ENCODE measurements around the gene EPHB1.
"Not testable (repeated sequence)": the region's sequence is repeated elsewhere in the genome, so short reads cannot be mapped to it uniquely, and the experiment has no call there.

Gene EPHB1

GRCh38 chr3:134998855-134999254 is 203.8 kb downstream of the EPHB1 start:
- DNase-seq (ENCODE audit: low read depth), result no peak
- TF ChIP-seq CTCF (IDR thresholded peaks at IDR 0.05; ENCODE audit: low read depth, low read length, missing control alignments), result no peak
- in situ Hi-C loops (cut with HindIII; ENCODE audit: low sequenced_read_pairs), result no loop called here
- no peak overlapping the region for H3K4me3 ChIP-seq (ENCODE audit: low read depth, low read length)

GRCh38 chr3:135000465-135000864 is 205.4 kb downstream of the EPHB1 start:
- no peak overlapping the region for H3K4me3 ChIP-seq (ENCODE audit: low read depth, low read length)
- no peak for TF ChIP-seq CTCF (IDR thresholded peaks at IDR 0.05; ENCODE audit: low read depth, low read length, missing control alignments)
- no peak for DNase-seq (ENCODE audit: low read depth)
- in situ Hi-C loops (cut with HindIII; ENCODE audit: low sequenced_read_pairs), result no loop called here

GRCh38 chr3:135005616-135006015 is 210.6 kb downstream of the EPHB1 start:
- in situ Hi-C loops (cut with HindIII; ENCODE audit: low sequenced_read_pairs); H3K4me3 ChIP-seq (ENCODE audit: low read depth, low read length); DNase-seq (ENCODE audit: low read depth): not testable (repeated sequence)

- in situ Hi-C loops (cut with HindIII; ENCODE audit: low sequenced_read_pairs), result no loop called here
- no peak overlapping the region for H3K4me3 ChIP-seq (ENCODE audit: low read depth, low read length)
- TF ChIP-seq CTCF (IDR thresholded peaks at IDR 0.05; ENCODE audit: low read depth, low read length, missing control alignments), result no peak
- DNase-seq (ENCODE audit: low read depth), result no peak
Observed at GRCh38 chr3:135007607-135008006, 212.5 kb downstream of the EPHB1 start.

GRCh38 chr3:135008326-135008725 is 213.3 kb downstream of the EPHB1 start:
- DNase-seq (ENCODE audit: low read depth), result no peak
- in situ Hi-C loops (cut with HindIII; ENCODE audit: low sequenced_read_pairs), result no loop called here
- H3K4me3 ChIP-seq (ENCODE audit: low read depth, low read length), result no peak overlapping the region
- TF ChIP-seq CTCF (IDR thresholded peaks at IDR 0.05; ENCODE audit: low read depth, low read length, missing control alignments), result no peak

GRCh38 chr3:135009014-135009413 is 214.0 kb downstream of the EPHB1 start:
- no peak for TF ChIP-seq CTCF (IDR thresholded peaks at IDR 0.05; ENCODE audit: low read depth, low read length, missing control alignments)
- no peak for DNase-seq (ENCODE audit: low read depth)
- no peak overlapping the region for H3K4me3 ChIP-seq (ENCODE audit: low read depth, low read length)
- in situ Hi-C loops (cut with HindIII; ENCODE audit: low sequenced_read_pairs), result no loop called here

- DNase-seq (ENCODE audit: low read depth), result no peak
- in situ Hi-C loops (cut with HindIII; ENCODE audit: low sequenced_read_pairs), result no loop called here
- TF ChIP-seq CTCF (IDR thresholded peaks at IDR 0.05; ENCODE audit: low read depth, low read length, missing control alignments), result no peak
- H3K4me3 ChIP-seq (ENCODE audit: low read depth, low read length), result no peak overlapping the region
Observed at GRCh38 chr3:135012101-135012500, 217.0 kb downstream of the EPHB1 start.
